GM19372 (cell line): ENCODE data around the gene PIH1D2.
"Not testable (repeated sequence)": the region's sequence is repeated elsewhere in the genome, so short reads cannot be mapped to it uniquely, and the experiment has no call there.

Experiments
- ATAC-seq: cut with Tn5 transposase; IDR thresholded peaks from one replicate; pipeline ENCODE4 v1.9.1; 2021; ENCODE audit warnings: mild to moderate bottlenecking, low read depth, moderate library complexity; ENCODE audit not compliant: unreplicated experiment

Gene PIH1D2

GRCh38 chr11:112073941-112074811, at the start of gene PIH1D2, which contains the start of gene NKAPD1:
TSS of gene PIH1D2 (minus strand) at chr11:112074017. CDS start at chr11:112073174, 843 bp downstream.
TSS of gene NKAPD1 (plus strand) at chr11:112074299. CDS start at chr11:112075575, 1,276 bp downstream.
- peak; percentile 83 for ATAC-seq

- no peak for ATAC-seq
Measured at GRCh38 chr11:112123129-112123528, 49.3 kb upstream of the PIH1D2 start.

- no peak for ATAC-seq
Measured at GRCh38 chr11:112121981-112122615, 48.3 kb upstream of the PIH1D2 start.

GRCh38 chr11:112118176-112118575, 44.4 kb upstream of the PIH1D2 start:
- no peak for ATAC-seq

- ATAC-seq: no peak
Measured at GRCh38 chr11:112115386-112115785, 41.6 kb upstream of the PIH1D2 start.

- ATAC-seq: no peak
Measured at GRCh38 chr11:112114460-112114859, 40.6 kb upstream of the PIH1D2 start.

GRCh38 chr11:112113539-112114457, 40.0 kb upstream of the PIH1D2 start:
- ATAC-seq: no peak

- no peak for ATAC-seq
Measured at GRCh38 chr11:112106070-112106469, 32.3 kb upstream of the PIH1D2 start.

GRCh38 chr11:112103446-112103845, 29.6 kb upstream of the PIH1D2 start:
- ATAC-seq: no peak

GRCh38 chr11:112100462-112100861, 26.6 kb upstream of the PIH1D2 start:
- no peak for ATAC-seq

GRCh38 chr11:112097734-112098528, 24.1 kb upstream of the PIH1D2 start:
- no peak for ATAC-seq

GRCh38 chr11:112096194-112096593, 22.4 kb upstream of the PIH1D2 start:
- ATAC-seq: no peak

- not testable (repeated sequence) for ATAC-seq
Measured at GRCh38 chr11:112095302-112095701, 21.5 kb upstream of the PIH1D2 start.

- ATAC-seq: no peak
Measured at GRCh38 chr11:112087212-112087611, 13.4 kb upstream of the PIH1D2 start.

- peak; percentile 85 for ATAC-seq
Measured at GRCh38 chr11:112086422-112087191, 12.8 kb upstream of the PIH1D2 start, which contains the start of the genes SDHD and TIMM8B. TSS of gene SDHD (plus strand) at chr11:112086873. CDS start at chr11:112086908, 35 bp downstream. TSS of gene TIMM8B (minus strand) at chr11:112086756. CDS start at chr11:112086723, 33 bp downstream.

GRCh38 chr11:112085822-112086421, 12.1 kb upstream of the PIH1D2 start:
- peak; percentile 31 for ATAC-seq

GRCh38 chr11:112082729-112083128, 8.9 kb upstream of the PIH1D2 start:
- no peak for ATAC-seq

GRCh38 chr11:112062923-112063322, 10.9 kb downstream of the PIH1D2 start:
- ATAC-seq: no peak
